NCI-H1105 (cell line): ENCODE results near the gene UGT1A3.
"Not testable (repeated sequence)": the region's sequence is repeated elsewhere in the genome, so short reads cannot be mapped to it uniquely, and the experiment has no call there.

Experiments used
- DNase-seq: peaks from one replicate; lab custom pipeline; 2025; lab: John Stamatoyannopoulos, UW

The UGT1A3 gene

DNA sequence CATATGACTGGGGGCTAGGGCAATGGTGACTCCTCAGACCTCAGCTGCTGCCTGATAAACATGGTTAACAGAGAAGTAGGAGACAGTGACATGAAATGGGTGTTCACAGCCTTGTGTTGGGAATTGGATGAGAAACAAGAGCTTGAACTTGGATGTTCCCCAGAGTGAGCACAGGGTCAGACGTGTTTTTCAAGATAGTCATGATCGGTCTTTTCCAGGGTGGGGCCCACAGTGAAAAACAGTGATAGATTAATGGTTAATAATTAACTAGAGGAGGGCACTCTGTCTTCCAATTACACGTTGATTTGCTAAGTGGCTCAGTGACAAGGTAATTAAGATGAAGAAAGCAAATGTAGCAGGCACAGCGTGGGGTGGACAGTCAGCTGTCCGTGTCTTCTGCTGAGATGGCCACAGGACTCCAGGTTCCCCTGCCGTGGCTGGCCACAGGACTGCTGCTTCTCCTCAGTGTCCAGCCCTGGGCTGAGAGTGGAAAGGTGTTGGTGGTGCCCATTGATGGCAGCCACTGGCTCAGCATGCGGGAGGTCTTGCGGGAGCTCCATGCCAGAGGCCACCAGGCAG is at the start of gene UGT1A3:
Gene UGT1A3, plus strand, starts transcription at position 320 of the 579 bp plus-strand sequence. Its CDS starts 85 bp downstream, at position 405.
- no peak for DNase-seq

DNA sequence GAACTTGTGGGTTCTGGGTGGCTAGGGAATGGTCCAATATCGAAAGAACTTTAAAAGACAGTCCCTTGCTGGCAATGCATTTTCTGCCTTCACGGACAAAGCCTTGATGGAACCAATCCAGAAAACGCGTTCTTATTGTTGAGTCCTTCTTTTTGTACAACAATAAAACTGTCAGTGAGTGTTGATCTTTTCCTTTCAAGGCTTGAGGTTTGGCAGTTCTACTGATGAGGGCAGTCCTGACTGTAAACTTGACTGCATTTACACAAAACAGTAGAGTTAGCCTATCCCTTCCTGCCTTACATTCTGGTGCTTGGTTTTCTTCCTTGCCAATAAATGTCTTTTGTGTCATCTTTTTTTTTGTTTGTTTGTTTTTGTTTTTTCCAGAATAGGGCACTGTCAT is 49.6 kb upstream of the UGT1A3 start:
- no peak for DNase-seq

DNA sequence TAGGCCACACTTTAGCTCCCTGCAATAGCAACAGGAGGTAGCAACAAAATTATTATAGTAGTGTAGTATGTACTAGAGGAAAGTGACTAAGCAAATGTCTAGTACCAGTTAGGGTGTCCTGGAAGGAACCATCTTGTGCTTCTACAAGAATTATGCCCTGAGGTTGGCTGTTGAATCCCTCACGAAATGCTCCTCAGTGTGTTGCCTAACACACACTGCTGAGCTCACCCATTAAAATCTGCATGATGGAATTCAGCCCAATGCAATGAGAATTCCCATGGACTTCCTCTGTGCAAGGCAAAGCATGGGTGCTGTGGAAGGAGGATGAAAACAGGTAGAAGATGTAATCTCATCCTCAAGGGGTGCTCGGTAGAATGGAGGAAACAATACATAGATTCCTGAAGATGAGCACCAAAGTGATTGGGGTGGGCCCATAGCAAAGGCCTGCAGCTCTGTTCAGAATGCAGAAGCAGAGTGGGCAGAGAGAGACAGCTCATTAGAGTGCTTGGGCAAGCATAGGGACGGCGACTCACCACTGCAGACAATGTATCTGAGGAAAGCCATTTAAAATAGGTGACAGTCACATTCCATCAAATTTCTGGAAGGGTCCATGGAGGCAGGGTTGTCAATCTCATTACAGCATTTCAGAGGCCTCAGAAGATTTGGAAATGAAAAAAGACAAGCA is 48.3 kb upstream of the UGT1A3 start:
- DNase-seq, result no peak

DNA sequence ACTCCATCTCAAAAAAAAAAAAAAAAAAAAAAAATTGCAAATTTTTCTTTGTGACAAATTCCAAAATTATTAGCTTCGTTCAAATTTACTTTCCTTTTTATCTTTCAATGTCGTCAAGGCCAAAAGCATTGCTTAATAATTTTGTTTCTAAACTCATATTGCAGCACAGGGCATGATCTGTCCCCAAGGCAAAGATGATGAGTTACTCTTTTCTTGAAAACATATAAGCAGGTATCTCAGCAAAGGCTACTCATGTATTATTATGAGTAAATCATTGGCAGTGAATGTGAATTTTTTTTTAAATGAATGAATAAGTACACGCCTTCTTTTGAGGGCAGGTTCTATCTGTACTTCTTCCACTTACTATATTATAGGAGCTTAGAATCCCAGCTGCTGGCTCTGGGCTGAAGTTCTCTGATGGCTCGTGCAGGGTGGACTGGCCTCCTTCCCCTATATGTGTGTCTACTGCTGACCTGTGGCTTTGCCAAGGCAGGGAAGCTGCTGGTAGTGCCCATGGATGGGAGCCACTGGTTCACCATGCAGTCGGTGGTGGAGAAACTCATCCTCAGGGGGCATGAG is 47.2 kb upstream of the UGT1A3 start, which contains the start of gene UGT1A7:
Gene UGT1A7, plus strand, starts transcription at position 381 of the 579 bp plus-strand sequence. Its CDS starts 37 bp downstream, at position 418.
- DNase-seq, result no peak

DNA sequence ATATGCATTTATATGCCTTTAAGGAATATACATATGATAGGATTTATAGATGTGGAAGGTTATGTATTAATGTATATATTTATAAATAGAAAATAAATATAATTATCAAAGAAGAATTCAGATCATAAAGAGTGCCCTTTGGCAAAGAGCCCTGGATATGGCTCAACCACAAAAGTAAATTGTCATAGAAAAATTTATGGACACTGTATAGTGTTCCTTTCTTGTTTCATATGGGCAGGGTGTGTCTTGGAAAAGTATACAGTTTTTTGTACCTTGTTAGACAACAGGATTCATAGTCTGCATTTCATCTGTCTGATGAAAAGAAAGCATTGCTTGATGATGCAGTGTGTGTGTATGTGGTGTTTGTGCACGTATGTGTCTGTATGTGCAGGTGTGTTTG is 44.2 kb upstream of the UGT1A3 start:
- DNase-seq, result no peak

DNA sequence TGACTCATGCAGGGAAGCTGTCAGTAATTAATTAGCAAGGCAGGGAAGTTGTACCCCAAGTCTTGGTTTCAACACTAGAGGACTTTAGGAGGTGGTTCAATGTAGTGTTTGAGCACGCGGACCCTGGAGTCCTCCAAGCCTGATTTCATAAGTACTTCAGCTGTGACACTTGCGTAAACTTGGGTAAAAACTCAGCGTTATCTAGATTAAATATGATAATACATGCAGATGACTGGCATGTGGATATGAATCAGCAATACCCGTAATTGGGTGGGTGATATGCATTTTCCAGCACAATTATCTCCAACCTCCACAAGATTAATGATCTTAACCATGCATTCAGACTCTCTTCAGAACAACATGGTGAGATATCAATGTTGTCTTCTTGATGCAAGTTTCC is 41.9 kb upstream of the UGT1A3 start:
- no peak for DNase-seq

DNA sequence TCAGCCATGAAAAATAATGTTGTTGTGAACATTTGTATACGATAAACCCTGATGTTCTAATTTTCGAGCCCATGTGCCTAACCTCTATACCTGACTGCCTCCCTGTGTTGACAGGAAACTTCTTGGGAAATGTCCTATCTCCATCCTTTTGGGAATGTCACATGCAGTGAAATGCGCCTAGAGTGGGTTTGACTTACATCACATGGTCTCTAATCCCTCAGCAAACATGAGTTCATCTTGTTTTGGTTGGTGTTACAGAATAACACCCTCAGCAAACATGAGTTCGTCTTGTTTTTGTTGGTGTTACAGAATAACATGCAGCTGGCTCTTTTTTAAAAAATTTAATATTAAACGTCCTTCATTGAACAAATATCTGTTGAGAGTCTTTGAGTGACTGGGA is 40.5 kb upstream of the UGT1A3 start:
- DNase-seq, result no peak

DNA sequence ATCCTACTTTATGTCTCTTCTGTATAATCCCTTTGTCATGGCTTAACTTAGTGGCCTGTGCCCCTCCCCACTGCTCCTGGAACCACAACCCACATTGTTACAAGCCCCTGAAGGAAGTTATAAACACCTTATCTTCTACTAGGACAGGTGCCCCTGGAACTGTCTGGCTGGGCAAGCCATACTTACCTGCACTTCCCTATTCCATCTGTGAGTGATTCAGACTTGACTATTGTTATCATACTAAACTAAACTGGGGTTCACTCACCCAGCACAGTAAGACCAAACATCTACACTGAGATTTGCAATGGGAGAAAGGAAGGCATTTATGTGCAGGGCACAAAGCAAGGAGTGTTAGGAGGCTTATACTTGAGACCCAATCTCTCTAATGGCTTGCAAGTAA is 39.8 kb upstream of the UGT1A3 start:
- no peak for DNase-seq

DNA sequence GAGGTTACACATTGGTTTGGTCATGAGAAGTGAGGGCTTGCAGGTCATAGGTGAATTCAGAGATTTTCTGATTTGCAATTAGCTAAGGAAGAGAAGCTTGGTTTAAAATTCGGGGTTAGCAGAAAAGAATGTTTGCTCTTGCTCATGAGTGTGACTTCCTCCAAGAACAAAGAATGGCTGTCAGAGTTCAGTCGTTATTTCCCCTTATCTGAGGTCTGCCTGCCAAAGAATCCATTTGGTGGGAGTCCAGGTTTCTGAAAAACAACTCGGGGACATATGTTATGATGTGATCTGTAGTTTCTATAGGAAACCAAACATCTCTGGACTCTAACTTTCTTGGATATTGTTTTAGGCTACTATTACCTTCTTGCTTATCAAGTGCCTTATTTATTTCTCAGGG is 39.3 kb upstream of the UGT1A3 start:
- no peak for DNase-seq

DNA sequence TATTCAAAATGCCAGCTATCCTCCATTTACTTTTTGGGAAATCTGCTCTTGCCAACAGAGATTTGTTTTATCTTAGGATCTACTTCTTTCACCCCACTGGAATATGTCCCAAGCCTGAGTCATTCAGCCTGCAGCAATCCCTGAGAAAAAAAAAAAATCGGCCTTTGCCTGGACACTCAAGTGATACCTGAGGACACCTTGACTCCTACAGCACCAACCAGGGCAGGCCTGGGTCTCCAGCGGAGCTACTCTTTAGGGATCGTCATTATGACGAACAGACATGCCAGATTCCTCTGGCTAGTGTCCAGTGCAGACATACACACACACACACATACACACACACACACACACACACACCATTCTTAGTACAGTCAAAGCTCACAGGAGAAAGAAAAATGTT is 38.4 kb upstream of the UGT1A3 start:
- no peak for DNase-seq

DNA sequence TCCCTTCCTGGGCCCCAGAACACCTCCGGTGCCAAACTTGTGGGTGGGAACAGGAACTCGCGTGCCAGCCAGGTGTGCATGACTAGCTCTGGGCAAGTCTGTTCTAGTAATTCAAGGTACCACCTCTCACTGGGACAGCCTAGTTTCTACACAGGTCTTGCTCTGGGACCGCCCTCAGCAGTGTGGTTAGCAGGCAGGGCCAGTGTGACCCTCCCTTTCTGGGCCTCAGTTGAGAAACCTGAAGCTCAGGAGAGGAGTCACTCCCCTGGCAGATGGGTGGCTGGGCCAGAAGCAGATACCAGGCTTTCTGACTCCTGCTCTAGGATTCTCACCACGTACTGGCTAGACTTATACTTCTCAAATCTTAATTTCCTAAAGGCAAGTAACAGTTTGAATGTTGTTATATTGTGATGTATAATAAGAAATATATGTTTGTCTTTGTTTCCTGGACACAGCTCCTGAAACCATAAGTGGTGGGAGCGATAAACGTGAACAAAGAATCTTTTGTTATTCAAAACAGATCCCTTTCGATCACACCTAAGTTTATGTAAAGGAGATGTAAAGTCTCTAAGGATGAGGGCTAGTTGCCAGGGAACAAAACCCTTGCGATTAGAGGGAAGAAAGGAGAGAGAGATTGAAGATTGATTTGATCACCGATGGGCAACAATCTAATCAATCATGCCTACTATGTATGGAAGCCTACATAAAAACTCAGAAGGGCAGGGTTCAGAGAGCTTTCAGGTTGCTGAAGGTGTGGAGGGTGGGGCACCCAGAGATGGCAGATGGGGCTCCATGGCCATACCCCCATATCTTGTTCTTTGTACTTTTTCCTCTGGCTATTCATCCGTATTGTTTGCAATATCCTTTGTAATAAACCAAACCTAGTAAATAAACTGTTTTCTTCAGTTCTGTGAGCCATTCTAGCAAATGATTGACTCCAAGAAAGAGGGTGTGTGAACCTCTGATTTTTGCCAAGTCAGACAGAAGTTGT is 37.1 kb upstream of the UGT1A3 start:
- no peak for DNase-seq

DNA sequence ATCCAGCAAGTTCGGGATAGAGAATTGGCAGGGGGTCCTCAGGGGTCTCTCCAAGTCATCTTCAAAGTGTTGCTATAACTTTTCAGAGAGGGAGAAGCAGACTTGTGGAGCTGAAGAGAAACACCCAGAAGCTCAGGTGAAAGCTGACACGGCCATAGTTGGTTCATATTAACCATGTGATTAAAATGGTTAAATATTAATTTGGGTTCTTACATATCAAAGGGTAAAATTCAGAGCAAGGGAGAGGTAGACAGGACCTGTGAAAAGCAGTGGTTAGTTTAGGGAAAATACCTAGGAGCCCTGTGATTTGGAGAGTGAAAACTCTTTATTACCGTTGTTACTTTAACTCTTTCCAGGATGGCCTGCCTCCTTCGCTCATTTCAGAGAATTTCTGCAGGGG is 36.2 kb upstream of the UGT1A3 start, which contains the start of gene UGT1A6:
Gene UGT1A6, plus strand, starts transcription at position 243 of the 400 bp plus-strand sequence. Its CDS starts 115 bp downstream, at position 358.
- no peak for DNase-seq

DNA sequence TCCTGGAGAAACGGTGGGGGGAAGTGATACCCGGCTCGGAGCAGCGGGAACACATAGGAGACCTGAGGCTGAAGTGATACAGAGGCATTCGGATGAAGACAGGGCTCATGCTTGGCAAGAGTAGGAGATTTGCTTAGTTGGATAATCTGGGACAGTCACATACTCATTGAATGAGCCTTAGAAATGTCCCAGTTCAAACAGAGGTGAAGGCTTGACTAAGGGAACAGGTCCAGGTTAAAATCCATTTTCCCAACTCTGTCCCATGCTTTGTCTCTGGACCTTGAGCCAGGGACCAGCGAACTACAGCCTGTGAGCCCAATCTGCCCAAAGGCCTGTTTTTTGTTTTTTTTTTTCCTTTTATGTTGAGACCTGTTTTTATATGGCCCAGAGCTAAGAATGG is 34.9 kb upstream of the UGT1A3 start:
- no peak for DNase-seq

DNA sequence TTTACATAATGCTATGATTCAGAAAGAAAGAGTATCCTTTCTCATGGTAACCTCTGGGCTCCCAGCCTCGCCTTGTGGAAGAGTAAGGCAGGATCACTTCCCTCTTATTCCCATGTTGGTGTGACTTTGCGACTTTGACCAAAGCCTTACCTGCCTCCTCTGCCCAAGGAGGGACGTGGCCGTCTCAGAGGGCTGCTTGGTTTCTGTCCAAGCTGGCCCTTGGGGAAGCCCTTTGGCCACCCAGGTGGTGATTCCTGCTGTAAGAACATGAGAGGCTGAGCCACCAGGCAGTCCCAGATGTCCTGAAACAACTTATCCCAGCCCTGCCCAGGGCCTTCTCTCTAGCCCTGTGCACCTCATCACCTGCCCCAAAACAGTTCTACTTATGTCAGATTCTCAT is 30.1 kb upstream of the UGT1A3 start:
- no peak for DNase-seq

DNA sequence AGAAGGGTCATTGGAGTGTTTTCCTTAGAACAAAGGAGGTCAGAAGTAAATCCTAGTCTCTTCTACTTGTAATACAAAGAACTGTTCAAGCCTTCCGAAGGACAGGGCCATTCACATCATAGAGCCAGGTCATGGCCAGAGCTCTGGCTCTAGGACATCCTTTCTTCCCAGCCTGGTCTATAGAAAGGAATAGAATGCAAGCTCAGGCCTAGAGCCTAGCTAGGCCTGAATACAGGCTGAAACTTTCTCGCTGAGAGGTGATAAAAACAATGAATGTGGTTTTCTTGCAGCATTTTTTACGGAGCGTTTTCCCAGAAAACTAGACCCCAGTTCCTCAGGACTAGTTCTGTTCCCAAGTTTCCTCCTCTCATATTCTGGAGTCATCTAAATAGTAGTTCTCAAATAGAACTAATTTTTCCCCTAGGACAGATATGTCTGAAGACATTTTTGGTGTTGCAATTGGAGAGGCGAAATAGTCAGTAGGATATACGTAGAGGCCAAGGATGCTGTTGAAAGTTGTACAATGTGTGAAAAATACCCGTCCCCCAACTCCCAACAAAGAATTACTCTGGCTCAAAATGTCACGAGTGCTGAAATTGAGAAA is 29.3 kb upstream of the UGT1A3 start:
- DNase-seq, result no peak

DNA sequence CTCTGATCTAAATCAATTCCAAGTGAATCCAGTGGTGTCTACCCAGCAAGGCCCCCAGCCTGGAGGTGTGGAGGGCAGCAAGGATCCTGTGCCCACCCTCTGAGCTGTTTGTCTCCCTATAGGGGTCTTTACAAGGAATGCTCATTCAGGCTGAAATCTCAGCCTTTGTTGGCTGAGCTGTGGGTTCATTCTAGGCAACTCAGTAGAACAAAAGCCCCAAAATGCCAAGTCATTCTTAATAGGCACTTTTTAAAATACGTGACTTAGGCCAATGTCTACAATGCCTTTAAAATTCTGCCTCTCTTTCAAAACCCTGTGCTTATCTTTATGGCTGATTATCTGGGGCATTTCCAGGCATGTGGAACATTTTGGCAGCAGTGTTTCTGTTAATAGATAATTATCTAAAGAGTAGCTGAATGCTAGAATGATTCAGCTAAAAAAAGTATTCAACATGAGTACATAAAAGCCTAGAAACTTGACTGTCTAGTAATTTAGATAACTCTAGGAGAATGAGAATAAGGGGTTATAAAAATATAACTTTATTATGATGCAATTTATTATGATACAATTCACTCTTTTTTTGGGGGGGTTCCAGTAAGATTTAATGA is 28.7 kb upstream of the UGT1A3 start:
- DNase-seq, result peak; percentile 6

DNA sequence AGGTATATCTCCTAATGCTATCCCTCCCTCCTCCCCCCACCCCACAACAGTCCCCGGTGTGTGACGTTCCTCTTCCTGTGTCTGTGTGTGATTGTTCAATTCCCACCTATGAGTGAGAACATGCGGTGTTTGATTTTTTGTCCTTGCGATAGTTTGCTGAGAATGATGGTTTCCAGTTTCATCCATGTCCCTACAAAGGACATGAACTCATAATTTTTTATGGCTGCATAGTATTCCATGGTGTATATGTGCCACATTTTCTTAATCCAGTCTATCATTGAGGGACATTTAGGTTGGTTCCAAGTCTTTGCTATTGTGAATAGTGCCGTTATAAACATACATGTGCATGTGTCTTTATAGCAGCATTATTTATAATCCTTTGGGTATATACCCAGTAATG is 28.0 kb upstream of the UGT1A3 start:
- not testable (repeated sequence) for DNase-seq

DNA sequence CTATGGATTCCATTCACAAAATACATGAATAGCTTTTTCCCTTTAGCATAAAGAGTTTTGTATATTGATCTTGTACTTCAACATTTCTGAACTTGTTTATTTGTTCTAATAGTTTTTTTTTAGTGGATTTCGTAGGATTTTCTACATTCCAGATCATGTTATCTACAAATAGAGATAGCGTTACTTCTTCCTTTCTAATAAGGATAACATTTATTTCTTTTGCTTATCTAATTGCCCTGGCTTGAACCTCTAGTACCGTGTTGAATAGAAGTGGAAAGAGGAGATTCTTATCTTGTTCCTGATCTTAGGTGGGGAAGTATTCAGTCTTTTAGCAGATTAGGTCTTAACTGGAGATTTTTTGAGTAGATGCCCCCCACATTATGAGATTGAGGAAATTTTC is 26.6 kb upstream of the UGT1A3 start:
- no peak for DNase-seq

DNA sequence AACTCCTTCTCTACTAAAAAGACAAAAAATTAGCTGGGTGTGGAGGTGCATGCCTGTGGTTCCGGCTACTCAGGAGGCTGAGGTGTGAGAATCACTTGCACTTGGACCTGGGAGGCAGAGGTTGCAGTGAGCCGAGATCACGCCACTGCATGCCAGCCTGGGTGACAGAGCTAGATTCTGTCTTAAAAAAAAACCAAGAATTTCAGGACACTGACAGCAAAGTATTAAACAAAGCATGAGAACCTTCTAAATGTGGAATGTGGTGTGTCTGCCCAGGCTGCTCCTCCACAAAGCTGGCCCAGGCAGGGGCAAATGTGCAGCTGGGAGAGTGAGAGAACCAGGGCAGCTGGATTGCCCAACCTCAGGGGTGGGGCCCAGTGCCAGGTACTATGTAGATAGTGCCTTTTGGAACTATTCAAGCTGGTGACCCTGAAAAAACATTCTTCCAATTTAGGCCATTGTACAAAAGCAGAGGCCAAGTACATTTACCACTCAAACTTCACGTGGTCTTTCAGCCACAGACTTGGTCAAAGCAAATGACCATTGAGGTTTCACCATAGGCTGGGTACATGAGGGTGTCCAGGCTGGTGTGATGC is 22.8 kb upstream of the UGT1A3 start:
- no peak for DNase-seq

DNA sequence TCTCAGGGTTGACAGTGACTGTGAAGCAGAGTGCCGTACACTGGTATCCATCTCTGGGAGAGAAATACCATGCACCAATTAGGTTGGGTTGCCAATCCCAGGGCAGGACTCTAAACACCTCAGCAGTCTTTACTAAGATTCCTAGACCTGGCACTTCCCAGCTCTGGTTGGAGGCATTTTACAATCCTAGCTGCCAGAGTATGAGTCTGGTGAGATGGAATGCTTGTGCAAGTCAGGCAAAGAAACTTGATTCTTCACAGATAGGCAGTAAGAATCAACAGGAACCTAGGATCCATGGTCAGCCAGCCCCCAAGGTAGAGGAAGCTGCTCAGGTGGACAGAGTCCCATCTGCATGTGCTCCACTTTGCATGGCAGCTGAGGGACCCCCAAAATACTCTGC is 22.1 kb upstream of the UGT1A3 start:
- no peak for DNase-seq
